A673 (cell line): ENCODE data around the gene SLC44A3. TPM values are rescaled to one million over a fixed set of nuclear protein-coding genes. Genes with fewer than 3 reads are reported as not detected.

Experiments
- BruUV-seq: library from RNA; stranded (reverse); fragments of 400-500 nt; replicated peaks from 2 replicates; lab custom pipeline; 2021; lab: Mats Ljungman, UMichigan
- CTCF ChIA-PET: fragments of 300-600 bp; sonication (Branson Sonifier 250); formaldehyde crosslinking; loops from one replicate; lab custom pipeline; 2022; ENCODE audit warnings: antibody characterized with exemption; lab: Charles Lee
- POLR2A ChIA-PET: fragments of 300-600 bp; sonication (Branson Sonifier 250); formaldehyde crosslinking; loops from one replicate; lab custom pipeline; 2022; ENCODE audit warnings: antibody characterized with exemption; ENCODE audit not compliant: low non-redundant PET; lab: Charles Lee
- DNase-seq: peaks from one replicate; pipeline ENCODE4 v3.0.0-alpha.2; 2015; ENCODE audit warnings: low spot score
- H3K27ac ChIP-seq: fragments of 200-600 bp; sonication (generic); 2 replicates; pipeline ENCODE4 v1.5.1; 2016; ENCODE audit warnings: mixed run types, low read depth, mild to moderate bottlenecking, mixed read lengths, antibody characterized with exemption, low read length; ENCODE audit not compliant: poor library complexity, severe bottlenecking
- H3K27me3 ChIP-seq: fragments of 200-600 bp; sonication (generic); replicated peaks from 2 replicates; pipeline ENCODE4 v1.6.1; 2017; ENCODE audit warnings: mixed run types, low read depth, mild to moderate bottlenecking, mixed read lengths, antibody characterized with exemption, low read length; ENCODE audit not compliant: insufficient read depth, poor library complexity
- H3K36me3 ChIP-seq: fragments of 200-600 bp; sonication (generic); 2 replicates; pipeline ENCODE4 v1.6.1; 2016; ENCODE audit warnings: mixed run types, mild to moderate bottlenecking, mixed read lengths, antibody characterized with exemption, low read length; ENCODE audit not compliant: insufficient read depth, poor library complexity, severe bottlenecking
- H3K4me1 ChIP-seq: fragments of 200-600 bp; sonication (generic); 2 replicates; pipeline ENCODE4 v1.6.1; 2017; ENCODE audit warnings: mixed run types, mild to moderate bottlenecking, mixed read lengths, antibody characterized with exemption, low read length; ENCODE audit not compliant: insufficient read depth, poor library complexity, severe bottlenecking
- H3K4me3 ChIP-seq: fragments of 200-600 bp; sonication (generic); 2 replicates; pipeline ENCODE4 v1.5.1; 2016; ENCODE audit warnings: low read depth, mixed run types, mild to moderate bottlenecking, mixed read lengths, low read length; ENCODE audit not compliant: poor library complexity, severe bottlenecking
- H3K9me3 ChIP-seq: fragments of 200-600 bp; sonication (generic); 2 replicates; pipeline ENCODE4 v1.6.1; 2016; ENCODE audit warnings: mixed run types, low read depth, mild to moderate bottlenecking, mixed read lengths, antibody characterized with exemption, low read length; ENCODE audit not compliant: poor library complexity, severe bottlenecking
- CTCF ChIP-seq: fragments of 300-800, 200-600 bp; sonication (generic); conservative IDR thresholded peaks from 2 replicates; pipeline ENCODE4 v1.5.1; 2017; ENCODE audit warnings: low read depth, mild to moderate bottlenecking, antibody characterized with exemption, low read length, moderate library complexity, mixed read lengths
- EZH2 ChIP-seq: fragments of 200-600 bp; sonication (generic); IDR thresholded peaks from 2 replicates; pipeline ENCODE4 v1.6.1; 2017; ENCODE audit warnings: borderline replicate concordance, low read depth, mild to moderate bottlenecking, mixed read lengths, antibody characterized with exemption, low read length; ENCODE audit not compliant: poor library complexity, severe bottlenecking
- intact Hi-C: fragments of 100-400 bp; cut with micrococcal nuclease; formaldehyde crosslinking; loops from one replicate; pipeline ENCODE4 v1.10.0; 2022; ENCODE audit not compliant: unreplicated experiment
- total RNA-seq: library from RNA; stranded (reverse); gene quantifications from 2 replicates; pipeline ENCODE4 v1.2.3, GENCODE V29; 2021

SLC44A3 gene
- total RNA-seq, 1 experiment from 2014 or later, result not detected

DNA sequence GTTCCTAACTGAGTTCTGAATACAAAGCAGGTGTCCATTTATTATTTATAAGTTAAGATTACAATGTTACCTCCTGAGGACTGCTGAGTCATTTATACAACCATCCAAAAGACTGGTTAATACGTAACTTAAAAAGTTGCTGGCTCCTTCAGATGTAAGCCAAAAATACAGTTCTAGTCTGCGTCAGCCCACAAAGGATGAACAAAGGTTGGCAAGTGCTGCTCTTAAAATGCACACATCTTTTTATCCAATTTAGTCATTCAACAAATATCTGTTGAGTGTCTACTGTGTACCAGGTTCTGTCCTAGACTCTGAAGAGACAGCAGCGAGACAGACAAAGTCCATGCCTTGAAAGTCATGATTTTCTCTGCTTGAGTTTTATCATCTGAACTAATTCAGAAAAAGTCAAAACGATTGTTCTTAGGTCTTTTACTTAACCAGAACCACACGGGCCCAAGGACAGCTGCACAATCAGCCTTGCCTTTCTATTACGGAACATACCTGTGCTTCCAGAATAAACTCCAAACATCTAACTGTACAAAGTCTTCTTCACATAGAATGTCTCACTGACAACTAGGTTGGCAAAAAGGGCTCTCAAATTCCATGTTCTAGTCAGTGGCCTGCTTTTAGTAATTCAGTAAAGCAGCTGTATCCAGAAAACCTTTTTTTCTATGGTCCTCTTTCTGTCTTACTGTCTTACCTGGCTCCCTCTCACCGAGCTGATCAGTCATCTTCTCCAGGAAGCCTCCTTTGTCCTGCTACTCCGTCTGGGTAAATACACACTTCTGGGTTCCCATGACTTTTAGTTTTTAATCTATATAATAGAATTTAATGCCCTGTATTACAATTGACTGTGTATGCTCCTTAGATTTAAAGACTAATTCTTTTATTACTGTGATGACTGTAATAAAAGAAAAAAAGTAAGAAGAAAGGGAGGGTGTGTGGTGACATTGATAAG lies 122.3 kb downstream of the SLC44A3 start:
- Histone ChIP-seq H3K27me3 (no peaks in the 10 kb centered on the region), H3K9me3 (no peaks in the 10 kb centered on the region), H3K4me1 (no peaks in the 10 kb centered on the region), H3K27ac (no peak overlapping the region), H3K4me3 (no peak overlapping the region), H3K36me3 (no peaks in the 10 kb centered on the region)
- intact Hi-C loops, result no loop called here
- ChIA-PET POLR2A (no interaction called here), CTCF (no interaction called here)
- no TSS peak for BruUV-seq
- no peak for DNase-seq
- TF ChIP-seq EZH2, result no peak
- no peak for TF ChIP-seq CTCF

Other genes starting within 250 kb of the SLC44A3 start
- gene CNN3, start 106.8 kb downstream of the SLC44A3 start, total RNA-seq, result 233 and 260 TPM in 2 replicates